ENCODE results near the gene POMT1. TPM values are rescaled to one million over a fixed set of nuclear protein-coding genes. Genes with fewer than 3 reads are reported as not detected.

Gene POMT1
- total and polyA plus RNA-seq, 2 donors (not counting 3 experiments of a cell fraction or from before 2014, with no cell fraction given): 44.7 to 53.9 TPM

GRCh38 chr9:131469356-131469755, 33.4 kb upstream of the POMT1 start:
- DNase-seq (ENCODE audit: low read depth, low spot score) (no peak), FAIRE-seq (no peak)
- BruUV-seq (replicated peaks): no TSS peak
- dilution Hi-C loops (cut with MboI; ENCODE audit: extremely low pct_ligation_motif_present, low sequenced_read_pairs) (no loop called here), intact Hi-C loops (cut with micrococcal nuclease) (no loop called here)
- H3K27ac ChIP-seq (ENCODE audit: insufficient read depth, low read depth, low read length): no peak overlapping the region
- H3K36me3 ChIP-seq (ENCODE audit: control insufficient read depth in 2 of 2, extremely low read depth in 1 of 2, insufficient read depth in 2 of 2, low read length in 2 of 2): peaks cover 29 to 58% of the 10 kb centered on the region in 2 experiments
- no peak overlapping the region for H3K9ac ChIP-seq (replicated peaks; ENCODE audit: extremely low read depth, insufficient read depth, low read length)
- no peak overlapping the region for H2AFZ ChIP-seq (ENCODE audit: low read depth, low read length)
- no peaks in the 10 kb centered on the region for H3K4me1 ChIP-seq (ENCODE audit: control insufficient read depth, extremely low read depth, insufficient read depth, low read length)
- no peak overlapping the region for H3K4me2 ChIP-seq (ENCODE audit: insufficient read depth, low read length)
- POLR2A ChIA-PET: no interaction called here
- no peaks in the 10 kb centered on the region for H3K9me3 ChIP-seq (replicated peaks; ENCODE audit: control insufficient read depth, insufficient read depth, low read length)
- no peak overlapping the region for H3K4me3 ChIP-seq (replicated peaks in 1 of 3; ENCODE audit: insufficient read depth in 1 of 3, low read depth in 1 of 3, low read length in 3 of 3)
- CTCF ChIA-PET: interaction anchor here (0.7 to 1.5 kb wide), 2 partner anchors 9 to 28 kb away, joined by 3 read pairs; no protein-coding TSS in a partner anchor
- H3K27me3 ChIP-seq (ENCODE audit: control insufficient read depth in 2 of 2, insufficient read depth in 2 of 2, low read length in 2 of 2): no peaks in the 10 kb centered on the region
- H4K20me1 ChIP-seq (replicated peaks; ENCODE audit: control insufficient read depth, extremely low read depth, insufficient read depth, low read length): peaks cover 6% of the 10 kb centered on the region
- peaks cover 62% of the 10 kb centered on the region for H3K79me2 ChIP-seq (ENCODE audit: control insufficient read depth, insufficient read depth, low read length)
- no peaks in the 10 kb centered on the region for H3K9me1 ChIP-seq (replicated peaks; ENCODE audit: control insufficient read depth, extremely low read depth, insufficient read depth, low read length)
- TF ChIP-seq MYC (IDR thresholded peaks at IDR 0.05; ENCODE audit: low read depth, low read length): no peak
- no peak for TF ChIP-seq EZH2 (IDR thresholded peaks at IDR 0.05; ENCODE audit: borderline replicate concordance, low read depth, low read length, severe bottlenecking)
- TF ChIP-seq POLR2AphosphoS5 (IDR thresholded peaks at IDR 0.05; ENCODE audit: insufficient read depth, low read depth, low read length): no peak
- TF ChIP-seq GATA2 (IDR thresholded peaks at IDR 0.05; ENCODE audit: insufficient read depth, insufficient read length, low read depth, low read length): no peak
- no peak for TF ChIP-seq MAX (IDR thresholded peaks at IDR 0.05; ENCODE audit: insufficient read depth, insufficient read length)
- no peak for TF ChIP-seq FOS (IDR thresholded peaks at IDR 0.05; ENCODE audit: borderline replicate concordance, insufficient read depth, low read length)
- no peak for TF ChIP-seq JUN (IDR thresholded peaks at IDR 0.05; ENCODE audit: borderline replicate concordance, insufficient read depth, insufficient read length, low read depth)
- TF ChIP-seq POLR2A (IDR thresholded peaks at IDR 0.05; ENCODE audit: low read depth, low read length): no peak
- TF ChIP-seq, protein P1, sequence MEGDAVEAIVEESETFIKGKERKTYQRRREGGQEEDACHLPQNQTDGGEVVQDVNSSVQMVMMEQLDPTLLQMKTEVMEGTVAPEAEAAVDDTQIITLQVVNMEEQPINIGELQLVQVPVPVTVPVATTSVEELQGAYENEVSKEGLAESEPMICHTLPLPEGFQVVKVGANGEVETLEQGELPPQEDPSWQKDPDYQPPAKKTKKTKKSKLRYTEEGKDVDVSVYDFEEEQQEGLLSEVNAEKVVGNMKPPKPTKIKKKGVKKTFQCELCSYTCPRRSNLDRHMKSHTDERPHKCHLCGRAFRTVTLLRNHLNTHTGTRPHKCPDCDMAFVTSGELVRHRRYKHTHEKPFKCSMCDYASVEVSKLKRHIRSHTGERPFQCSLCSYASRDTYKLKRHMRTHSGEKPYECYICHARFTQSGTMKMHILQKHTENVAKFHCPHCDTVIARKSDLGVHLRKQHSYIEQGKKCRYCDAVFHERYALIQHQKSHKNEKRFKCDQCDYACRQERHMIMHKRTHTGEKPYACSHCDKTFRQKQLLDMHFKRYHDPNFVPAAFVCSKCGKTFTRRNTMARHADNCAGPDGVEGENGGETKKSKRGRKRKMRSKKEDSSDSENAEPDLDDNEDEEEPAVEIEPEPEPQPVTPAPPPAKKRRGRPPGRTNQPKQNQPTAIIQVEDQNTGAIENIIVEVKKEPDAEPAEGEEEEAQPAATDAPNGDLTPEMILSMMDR (IDR thresholded peaks at IDR 0.05; ENCODE audit: extremely low read depth in 1 of 2, insufficient read depth in 1 of 2, low read depth in 1 of 2, low read length in 2 of 2): no peak
